Fibroblast of the aortic adventitia (primary cell): ENCODE data around the gene SCUBE3. TPM values are rescaled to one million over a fixed set of nuclear protein-coding genes. Genes with fewer than 3 reads are reported as not detected.

Source experiments
- DNase-seq: peaks from one replicate; pipeline ENCODE4 v3.0.0-alpha.2; 2010; ENCODE audit warnings: low read depth
- H3K4me3 ChIP-seq: 2 replicates; pipeline ENCODE4 v1.5.1; 2011; ENCODE audit warnings: low read depth, mild to moderate bottlenecking, control low read depth, low read length, moderate library complexity
- total RNA-seq: library from RNA; depleted of rRNA; stranded (reverse); fragments of >200 nt; gene quantifications from 2 replicates; pipeline ENCODE4 v1.2.3, GENCODE V29; 2012; ENCODE audit warnings: low replicate concordance
- TF ChIP-seq, protein P1 (sequence below): IDR thresholded peaks from 2 replicates; pipeline ENCODE4 v1.5.1; 2011; ENCODE audit warnings: mild to moderate bottlenecking, low read length, control low read depth, inconsistent platforms; ENCODE audit not compliant: insufficient read depth

SCUBE3 gene
- total RNA-seq, 1 donor, result 10.0 TPM

DNA sequence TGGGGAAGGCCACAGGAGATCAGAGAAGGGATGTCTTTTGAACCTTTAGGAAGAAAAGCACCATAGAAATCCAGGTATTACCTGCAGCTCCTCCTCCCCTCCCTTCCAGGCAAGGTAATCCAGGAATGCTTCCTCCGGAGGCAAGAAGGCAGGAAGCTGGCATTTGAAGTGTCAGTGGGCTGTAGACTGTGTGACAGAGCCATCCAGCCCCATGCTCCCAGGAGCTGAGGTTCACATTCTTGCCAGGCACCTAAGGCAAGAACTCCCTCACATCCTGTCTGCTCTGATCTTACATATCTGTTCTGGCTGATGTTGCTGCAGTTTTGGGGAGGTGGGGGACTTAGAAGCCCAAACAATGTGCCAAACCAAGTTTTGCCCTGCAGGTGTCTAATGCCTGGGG lies 27.8 kb upstream of the SCUBE3 start:
- no peak for DNase-seq
- H3K4me3 ChIP-seq, result no peak overlapping the region
- TF ChIP-seq, protein P1, sequence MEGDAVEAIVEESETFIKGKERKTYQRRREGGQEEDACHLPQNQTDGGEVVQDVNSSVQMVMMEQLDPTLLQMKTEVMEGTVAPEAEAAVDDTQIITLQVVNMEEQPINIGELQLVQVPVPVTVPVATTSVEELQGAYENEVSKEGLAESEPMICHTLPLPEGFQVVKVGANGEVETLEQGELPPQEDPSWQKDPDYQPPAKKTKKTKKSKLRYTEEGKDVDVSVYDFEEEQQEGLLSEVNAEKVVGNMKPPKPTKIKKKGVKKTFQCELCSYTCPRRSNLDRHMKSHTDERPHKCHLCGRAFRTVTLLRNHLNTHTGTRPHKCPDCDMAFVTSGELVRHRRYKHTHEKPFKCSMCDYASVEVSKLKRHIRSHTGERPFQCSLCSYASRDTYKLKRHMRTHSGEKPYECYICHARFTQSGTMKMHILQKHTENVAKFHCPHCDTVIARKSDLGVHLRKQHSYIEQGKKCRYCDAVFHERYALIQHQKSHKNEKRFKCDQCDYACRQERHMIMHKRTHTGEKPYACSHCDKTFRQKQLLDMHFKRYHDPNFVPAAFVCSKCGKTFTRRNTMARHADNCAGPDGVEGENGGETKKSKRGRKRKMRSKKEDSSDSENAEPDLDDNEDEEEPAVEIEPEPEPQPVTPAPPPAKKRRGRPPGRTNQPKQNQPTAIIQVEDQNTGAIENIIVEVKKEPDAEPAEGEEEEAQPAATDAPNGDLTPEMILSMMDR, result no peak

DNA sequence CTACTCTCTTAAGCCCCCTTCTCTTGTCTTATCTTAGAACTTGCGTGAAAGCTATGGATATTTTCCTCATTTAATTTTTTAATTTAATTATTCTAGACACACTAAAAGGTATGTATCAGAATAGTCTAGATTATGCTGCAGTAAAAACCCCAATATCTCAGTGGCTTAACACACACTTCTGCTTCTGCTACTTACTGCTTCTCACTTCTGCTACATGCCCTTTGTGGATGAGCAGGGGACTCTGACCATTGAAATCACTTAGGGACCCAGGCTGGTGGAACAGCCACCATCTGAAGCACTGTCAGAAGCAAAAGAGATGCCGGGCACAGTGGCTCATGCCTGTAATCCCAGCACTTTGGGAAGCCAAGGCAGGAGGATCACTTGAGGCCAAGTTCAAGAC lies 27.2 kb upstream of the SCUBE3 start:
- H3K4me3 ChIP-seq, result no peak overlapping the region
- TF ChIP-seq, protein P1, result no peak
- no peak for DNase-seq

DNA sequence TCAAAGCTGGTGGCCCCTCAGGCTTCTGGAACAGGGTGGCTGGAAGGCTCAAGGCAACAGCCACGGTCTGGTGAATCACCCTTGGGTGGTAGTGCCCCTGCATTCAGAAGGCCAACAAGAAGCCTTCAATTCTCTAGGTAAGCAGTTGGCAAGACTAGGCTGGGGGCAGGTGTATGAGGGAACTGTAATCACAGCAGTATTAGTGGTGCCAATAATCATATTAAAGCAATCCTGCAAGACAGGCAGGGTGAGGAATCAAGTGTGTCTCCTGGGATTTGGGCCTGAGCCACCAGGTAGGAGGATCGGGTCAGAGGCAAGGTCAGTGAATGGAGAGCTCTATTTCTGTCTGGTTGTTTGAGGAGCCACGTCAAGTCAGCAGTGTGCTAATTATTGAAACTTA lies 24.9 kb upstream of the SCUBE3 start:
- no peak for DNase-seq
- TF ChIP-seq, protein P1, result no peak
- H3K4me3 ChIP-seq, result no peak overlapping the region

DNA sequence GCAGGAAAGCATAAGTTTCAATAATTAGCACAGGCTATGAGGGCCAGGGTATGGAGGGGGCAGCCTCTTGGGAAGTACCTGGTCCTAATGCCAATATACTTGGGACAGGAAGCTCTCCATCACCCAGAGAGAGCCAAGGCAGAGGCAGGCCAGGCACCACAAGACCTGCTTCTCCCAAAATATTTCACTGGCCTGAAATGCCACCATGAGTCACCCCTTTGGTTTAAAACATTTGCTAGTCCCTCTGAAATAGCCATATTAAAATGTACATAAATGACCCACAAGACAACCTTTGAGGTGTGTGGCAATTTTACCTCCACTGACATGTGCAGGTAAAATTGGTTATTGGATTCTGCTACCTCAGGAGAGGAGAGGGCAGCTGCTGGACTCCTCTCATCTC lies 23.4 kb upstream of the SCUBE3 start:
- DNase-seq, result peak; percentile 29
- no peak overlapping the region for H3K4me3 ChIP-seq
- TF ChIP-seq, protein P1, result no peak

DNA sequence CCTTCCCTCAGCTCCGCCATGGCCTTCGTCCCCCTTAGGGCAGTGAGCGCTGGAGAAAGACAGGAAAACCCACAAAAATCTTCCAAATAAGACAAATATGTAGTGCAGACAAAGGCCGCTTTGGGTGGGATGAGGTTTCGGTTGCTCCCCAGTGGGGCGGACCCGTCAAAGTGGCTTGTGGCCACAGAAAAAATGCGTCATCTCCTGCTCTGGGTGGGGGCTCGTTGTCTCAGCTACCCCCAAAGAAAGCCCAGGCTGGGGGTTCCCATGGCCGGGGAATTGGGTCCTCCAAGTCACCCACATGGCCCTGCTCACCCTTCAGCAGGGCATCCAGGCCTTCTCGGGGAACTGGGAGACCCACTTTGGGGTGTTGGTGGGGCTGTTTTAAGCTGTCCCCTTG lies 21.9 kb upstream of the SCUBE3 start:
- DNase-seq, result no peak
- TF ChIP-seq, protein P1, result no peak
- H3K4me3 ChIP-seq, result no peak overlapping the region

DNA sequence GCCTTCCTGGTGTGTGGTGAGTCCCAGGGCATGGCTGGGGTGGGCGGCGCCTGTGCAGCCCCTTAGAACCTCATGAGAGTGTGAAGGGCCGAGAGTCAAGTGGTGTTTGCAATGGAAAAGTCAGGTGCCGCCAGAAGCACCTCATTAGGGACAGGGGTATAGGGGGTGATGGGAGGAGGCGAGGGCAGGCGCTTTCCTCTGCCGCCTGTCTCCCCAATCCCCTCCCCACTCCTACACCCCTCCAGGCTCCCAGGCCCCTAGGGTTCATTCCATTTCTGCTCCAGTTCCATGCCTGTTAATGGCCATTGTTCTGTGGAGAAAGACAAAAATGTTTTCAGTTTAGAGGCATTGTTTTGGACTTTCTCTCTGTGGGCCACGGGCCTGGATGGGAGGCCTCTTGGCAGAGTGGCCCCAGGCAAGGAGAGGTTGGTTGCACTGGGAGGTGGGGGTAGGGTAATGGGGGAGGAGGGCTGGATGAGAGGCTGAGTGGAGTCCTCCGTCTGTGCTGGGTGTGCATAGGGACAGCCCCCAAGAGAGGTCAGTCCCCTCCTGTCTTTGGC lies 21.4 kb upstream of the SCUBE3 start:
- no peak overlapping the region for H3K4me3 ChIP-seq
- no peak for DNase-seq
- TF ChIP-seq, protein P1, result no peak

DNA sequence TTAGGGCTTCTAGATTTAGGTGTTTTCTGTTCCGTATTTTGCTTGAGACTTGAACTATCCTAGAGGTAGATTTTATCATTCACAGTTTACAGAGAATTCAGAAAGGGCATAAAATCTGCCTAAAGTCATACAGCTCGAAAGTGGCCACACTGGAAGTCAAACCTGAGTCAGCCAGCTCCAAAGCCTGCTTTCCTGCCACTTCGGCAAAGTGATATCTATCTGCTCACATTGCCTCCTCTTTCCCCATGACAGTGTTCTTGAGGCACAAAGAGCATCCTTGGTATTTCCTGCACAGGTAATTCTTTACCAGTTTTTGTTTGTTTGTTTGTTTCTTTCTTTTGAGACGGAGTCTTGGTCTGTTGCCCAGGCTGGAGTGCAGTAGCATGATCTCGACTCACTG lies 19.4 kb upstream of the SCUBE3 start:
- TF ChIP-seq, protein P1, result no peak
- no peak overlapping the region for H3K4me3 ChIP-seq
- no peak for DNase-seq
